HEK293 (cell line): ENCODE data around the gene MTA1.

Source experiments
- SCRT1 ChIP-seq: fragments of 450-650 bp; formaldehyde crosslinking; IDR thresholded peaks from 2 replicates; pipeline ENCODE4 v1.5.1; 2016; ENCODE audit warnings: missing biosample characterization, missing genetic modification characterization, borderline replicate concordance
- SETDB1 ChIP-seq: IDR thresholded peaks from one replicate; pipeline ENCODE4 v1.6.1; 2017; ENCODE audit warnings: mild to moderate bottlenecking, low read length, moderate library complexity, mixed read lengths; ENCODE audit not compliant: insufficient read length
- SP2 ChIP-seq: fragments of 450-650 bp; formaldehyde crosslinking; IDR thresholded peaks from 2 replicates; pipeline ENCODE4 v1.5.1; 2016; ENCODE audit warnings: missing biosample characterization, missing genetic modification characterization
- ZBTB20 ChIP-seq: fragments of 450-650 bp; formaldehyde crosslinking; IDR thresholded peaks from 2 replicates; pipeline ENCODE4 v1.5.1; 2016; ENCODE audit warnings: missing biosample characterization, missing genetic modification characterization
- ZBTB21 ChIP-seq: fragments of 450-650 bp; formaldehyde crosslinking; IDR thresholded peaks from 2 replicates; pipeline ENCODE4 v1.5.1; 2017; ENCODE audit warnings: missing biosample characterization, missing genetic modification characterization
- ZBTB7A ChIP-seq: fragments of 450-650 bp; formaldehyde crosslinking; IDR thresholded peaks from 2 replicates; pipeline ENCODE4 v1.5.1; 2016; ENCODE audit warnings: low read depth, missing biosample characterization, missing genetic modification characterization
- ZFHX2 ChIP-seq: fragments of 450-650 bp; formaldehyde crosslinking; conservative IDR thresholded peaks from 2 replicates; pipeline ENCODE4 v1.5.1; 2016; ENCODE audit warnings: missing biosample characterization, missing genetic modification characterization
- ZNF223 ChIP-seq: fragments of 450-650 bp; formaldehyde crosslinking; IDR thresholded peaks from 2 replicates; pipeline ENCODE4 v1.5.1; 2016; ENCODE audit warnings: missing biosample characterization, missing genetic modification characterization
- ZNF621 ChIP-seq: fragments of 450-650 bp; formaldehyde crosslinking; IDR thresholded peaks from 2 replicates; pipeline ENCODE4 v1.5.1; 2017; ENCODE audit warnings: missing biosample characterization, missing genetic modification characterization
- ZNF785 ChIP-seq: fragments of 450-650 bp; formaldehyde crosslinking; IDR thresholded peaks from 2 replicates; pipeline ENCODE4 v1.5.1; 2016; ENCODE audit warnings: missing biosample characterization, missing genetic modification characterization
- TF ChIP-seq, protein P1 (sequence below): fragments of 450-650 bp; formaldehyde crosslinking; IDR thresholded peaks from 2 replicates; pipeline ENCODE4 v1.5.1; 2016; ENCODE audit warnings: missing biosample characterization, missing genetic modification characterization
- TF ChIP-seq, protein P2 (sequence below): fragments of 450-650 bp; formaldehyde crosslinking; IDR thresholded peaks from 2 replicates; pipeline ENCODE4 v1.5.1; 2016; ENCODE audit warnings: missing biosample characterization, missing genetic modification characterization, low read depth

DNA sequence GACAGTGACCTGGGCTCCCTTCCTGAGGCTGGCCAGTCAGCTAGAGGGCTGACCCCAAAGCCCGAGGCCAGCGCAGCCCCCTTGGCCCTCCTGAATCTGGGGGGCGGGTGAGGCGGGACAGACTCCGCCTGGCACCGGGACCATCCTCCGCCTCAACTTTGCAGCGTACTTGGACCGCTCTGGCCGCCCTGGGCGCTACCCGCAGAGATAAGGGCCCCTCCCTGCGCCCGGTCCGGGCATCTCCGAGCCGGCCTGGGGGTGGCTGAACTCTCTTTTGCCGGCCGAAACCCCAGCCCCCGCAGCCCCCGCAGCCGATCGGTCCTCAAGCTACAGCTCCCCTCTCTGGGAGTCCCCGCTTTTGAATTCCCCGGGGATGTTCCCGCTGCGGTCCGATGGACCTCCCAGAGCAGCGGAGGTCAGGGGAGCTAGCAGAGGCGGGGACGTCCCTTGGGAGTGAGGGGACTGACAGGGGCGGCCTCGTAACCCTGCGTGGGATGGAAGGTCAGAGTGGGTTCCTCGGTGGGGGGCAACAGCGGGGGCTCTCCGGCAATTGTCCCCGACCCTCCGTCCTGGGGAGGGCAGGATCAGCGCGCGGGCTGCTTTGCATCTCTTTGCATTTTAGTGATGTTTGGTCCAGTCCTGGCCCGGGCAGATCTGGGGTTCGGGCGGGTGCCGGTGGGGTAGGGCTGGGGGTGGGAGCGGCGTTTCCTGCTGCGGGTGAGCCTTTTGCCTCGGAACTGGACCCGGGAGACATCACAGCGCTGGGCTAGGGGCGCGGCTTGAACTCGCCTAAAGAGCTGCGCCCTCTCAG lies 66.7 kb downstream of the MTA1 start, which contains the start of gene CRIP1:
- TF ChIP-seq ZBTB7A (tag by site-specific recombination) (no peak), ZNF785 (tag by site-specific recombination) (no peak), SP2 (tag by site-specific recombination) (no peak; the same call in 1 of the 2 replicates), ZBTB21 (tag by site-specific recombination) (no peak), ZBTB20 (tag by site-specific recombination) (no peak), SCRT1 (tag by site-specific recombination) (no peak), SETDB1 (no peak), ZFHX2 (tag by site-specific recombination) (no peak), ZNF223 (tag by site-specific recombination) (no peak), ZNF621 (tag by site-specific recombination) (no peak)
- TF ChIP-seq, protein P1, sequence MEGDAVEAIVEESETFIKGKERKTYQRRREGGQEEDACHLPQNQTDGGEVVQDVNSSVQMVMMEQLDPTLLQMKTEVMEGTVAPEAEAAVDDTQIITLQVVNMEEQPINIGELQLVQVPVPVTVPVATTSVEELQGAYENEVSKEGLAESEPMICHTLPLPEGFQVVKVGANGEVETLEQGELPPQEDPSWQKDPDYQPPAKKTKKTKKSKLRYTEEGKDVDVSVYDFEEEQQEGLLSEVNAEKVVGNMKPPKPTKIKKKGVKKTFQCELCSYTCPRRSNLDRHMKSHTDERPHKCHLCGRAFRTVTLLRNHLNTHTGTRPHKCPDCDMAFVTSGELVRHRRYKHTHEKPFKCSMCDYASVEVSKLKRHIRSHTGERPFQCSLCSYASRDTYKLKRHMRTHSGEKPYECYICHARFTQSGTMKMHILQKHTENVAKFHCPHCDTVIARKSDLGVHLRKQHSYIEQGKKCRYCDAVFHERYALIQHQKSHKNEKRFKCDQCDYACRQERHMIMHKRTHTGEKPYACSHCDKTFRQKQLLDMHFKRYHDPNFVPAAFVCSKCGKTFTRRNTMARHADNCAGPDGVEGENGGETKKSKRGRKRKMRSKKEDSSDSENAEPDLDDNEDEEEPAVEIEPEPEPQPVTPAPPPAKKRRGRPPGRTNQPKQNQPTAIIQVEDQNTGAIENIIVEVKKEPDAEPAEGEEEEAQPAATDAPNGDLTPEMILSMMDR: no peak; the same call in 1 of the 2 replicates
- TF ChIP-seq, protein P2, sequence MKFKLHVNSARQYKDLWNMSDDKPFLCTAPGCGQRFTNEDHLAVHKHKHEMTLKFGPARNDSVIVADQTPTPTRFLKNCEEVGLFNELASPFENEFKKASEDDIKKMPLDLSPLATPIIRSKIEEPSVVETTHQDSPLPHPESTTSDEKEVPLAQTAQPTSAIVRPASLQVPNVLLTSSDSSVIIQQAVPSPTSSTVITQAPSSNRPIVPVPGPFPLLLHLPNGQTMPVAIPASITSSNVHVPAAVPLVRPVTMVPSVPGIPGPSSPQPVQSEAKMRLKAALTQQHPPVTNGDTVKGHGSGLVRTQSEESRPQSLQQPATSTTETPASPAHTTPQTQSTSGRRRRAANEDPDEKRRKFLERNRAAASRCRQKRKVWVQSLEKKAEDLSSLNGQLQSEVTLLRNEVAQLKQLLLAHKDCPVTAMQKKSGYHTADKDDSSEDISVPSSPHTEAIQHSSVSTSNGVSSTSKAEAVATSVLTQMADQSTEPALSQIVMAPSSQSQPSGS (tag by site-specific recombination): no peak
